ENCODE data around the gene SEMA5A.

Gene SEMA5A

GRCh38 chr5:9477537-9477936 is 68.3 kb downstream of the SEMA5A start:
- DNase-seq (ENCODE audit: low read depth, low spot score): no peak

- no peak for DNase-seq (ENCODE audit: low read depth, low spot score)
These were observed 71.5 kb downstream of the SEMA5A start for GRCh38 chr5:9474219-9475002.

GRCh38 chr5:9473624-9474023 is 72.3 kb downstream of the SEMA5A start:
- no peak for DNase-seq (ENCODE audit: low read depth, low spot score)

GRCh38 chr5:9470410-9470809 is 75.5 kb downstream of the SEMA5A start:
- no peak for DNase-seq (ENCODE audit: low read depth, low spot score)

GRCh38 chr5:9468060-9468388 is 77.9 kb downstream of the SEMA5A start:
- no peak for DNase-seq (ENCODE audit: low read depth, low spot score)

GRCh38 chr5:9467199-9468059 is 78.4 kb downstream of the SEMA5A start:
- DNase-seq (ENCODE audit: low read depth, low spot score): no peak

GRCh38 chr5:9466697-9467096 is 79.2 kb downstream of the SEMA5A start:
- no peak for DNase-seq (ENCODE audit: low read depth, low spot score)

GRCh38 chr5:9464478-9464877 is 81.4 kb downstream of the SEMA5A start:
- no peak for DNase-seq (ENCODE audit: low read depth, low spot score)

GRCh38 chr5:9462109-9462508 is 83.8 kb downstream of the SEMA5A start:
- no peak for DNase-seq (ENCODE audit: low read depth, low spot score)

- DNase-seq (ENCODE audit: low read depth, low spot score): no peak
These were observed 84.8 kb downstream of the SEMA5A start for GRCh38 chr5:9460885-9461645.

GRCh38 chr5:9456435-9457042 is 89.3 kb downstream of the SEMA5A start:
- no peak for DNase-seq (ENCODE audit: low read depth, low spot score)

GRCh38 chr5:9455826-9456434 is 89.9 kb downstream of the SEMA5A start:
- no peak for DNase-seq (ENCODE audit: low read depth, low spot score)

GRCh38 chr5:9454491-9454890 is 91.4 kb downstream of the SEMA5A start:
- no peak for DNase-seq (ENCODE audit: low read depth, low spot score)

- no peak for DNase-seq (ENCODE audit: low read depth, low spot score)
These were observed 91.8 kb downstream of the SEMA5A start for GRCh38 chr5:9454012-9454481.

GRCh38 chr5:9453480-9454011 is 92.3 kb downstream of the SEMA5A start:
- no peak for DNase-seq (ENCODE audit: low read depth, low spot score)

- DNase-seq (ENCODE audit: low read depth, low spot score): no peak
These were observed 93.7 kb downstream of the SEMA5A start for GRCh38 chr5:9452181-9452580.

- no peak for DNase-seq (ENCODE audit: low read depth, low spot score)
These were observed 94.8 kb downstream of the SEMA5A start for GRCh38 chr5:9451037-9451436.

GRCh38 chr5:9447691-9448090 is 98.2 kb downstream of the SEMA5A start:
- DNase-seq (ENCODE audit: low read depth, low spot score): no peak

GRCh38 chr5:9445826-9446388 is 100.0 kb downstream of the SEMA5A start:
- no peak for DNase-seq (ENCODE audit: low read depth, low spot score)

- DNase-seq (ENCODE audit: low read depth, low spot score): no peak
These were observed 101.5 kb downstream of the SEMA5A start for GRCh38 chr5:9444346-9444745.

GRCh38 chr5:9441610-9442009 is 104.3 kb downstream of the SEMA5A start:
- no peak for DNase-seq (ENCODE audit: low read depth, low spot score)

Data from activated CD4-positive, CD25-positive, alpha-beta regulatory T cell treated with anti-CD3 and anti-CD28 coated beads, Interleukin-2, amount 50 U/mL, for 16 hours (primary cell).